Endothelial cell of umbilical vein (primary cell): ENCODE data around the gene DEFB131B. TPM values are rescaled to one million over a fixed set of nuclear protein-coding genes. Genes with fewer than 3 reads are reported as not detected.
"Not testable (repeated sequence)": the region's sequence is repeated elsewhere in the genome, so short reads cannot be mapped to it uniquely, and the experiment has no call there.

Experiments used
- BruUV-seq: library from RNA; stranded (reverse); fragments of 400-500 nt; replicated peaks from 2 replicates; lab custom pipeline; 2021; lab: Mats Ljungman, UMichigan
- CTCF ChIA-PET: fragments of 300-600, 350-600 bp; sonication (Branson Sonifier 250); formaldehyde crosslinking; loops from one replicate; lab custom pipeline; 2021; ENCODE audit warnings: antibody characterized with exemption, inconsistent platforms; lab: Charles Lee
- POLR2A ChIA-PET: fragments of 300-600, 350-600 bp; sonication (Branson Sonifier 250); formaldehyde crosslinking; loops from one replicate; lab custom pipeline; 2021; ENCODE audit warnings: antibody characterized with exemption, inconsistent platforms; lab: Charles Lee
- DNase-seq: peaks from one replicate; pipeline ENCODE4 v3.0.0-alpha.2; 2011; ENCODE audit warnings: low read depth, low spot score
- FAIRE-seq: peaks from 2 replicates; lab custom pipeline; 2011; peaks lifted over from hg19 to GRCh38; lab: Jason Lieb, UNC
- H2AFZ ChIP-seq: 2 replicates; pipeline ENCODE4 v1.6.0; 2012; ENCODE audit warnings: low read depth, low read length, control low read depth, inconsistent platforms
- H3K27ac ChIP-seq: 2 replicates; pipeline ENCODE4 v1.5.1; 2011; ENCODE audit warnings: low read depth, mild to moderate bottlenecking, control low read depth, low read length, moderate library complexity; ENCODE audit not compliant: insufficient read depth
- H3K27me3 ChIP-seq, 2 experiments: 2 replicates each; pipeline versions ENCODE4 v1.6.0 to v1.6.1; 2011; ENCODE audit warnings: low read length in 2 of 2, mixed read lengths in 1 of 2; ENCODE audit not compliant: control insufficient read depth in 2 of 2, insufficient read depth in 2 of 2
- H3K36me3 ChIP-seq, 2 experiments: 2 replicates in 1 of 2; 3 replicates in 1 of 2; pipeline ENCODE4 v1.5.1; 2011; ENCODE audit warnings: low read length in 2 of 2, mild to moderate bottlenecking in 1 of 2, moderate library complexity in 1 of 2; ENCODE audit not compliant: control insufficient read depth in 2 of 2, insufficient read depth in 2 of 2; ENCODE audit errors: extremely low read depth in 1 of 2
- H3K4me1 ChIP-seq: 3 replicates; pipeline ENCODE4 v1.5.1; 2011; ENCODE audit warnings: mild to moderate bottlenecking, low read length; ENCODE audit not compliant: control insufficient read depth, insufficient read depth; ENCODE audit errors: extremely low read depth
- H3K4me2 ChIP-seq: 2 replicates; pipeline ENCODE4 v1.6.1; 2011; ENCODE audit warnings: low read length, control low read depth, mixed read lengths; ENCODE audit not compliant: insufficient read depth
- H3K4me3 ChIP-seq, 3 experiments: fragments of 200-600 bp in 1 of 3; sonication (generic), shearing (Covaris generic) in 1 of 3; replicated peaks in 1 of 3; 2 replicates each; pipeline ENCODE4 v1.5.1; 2011 to 2016; ENCODE audit warnings: control low read depth in 3 of 3, low read length in 3 of 3, mild to moderate bottlenecking in 2 of 3, inconsistent platforms in 1 of 3, low read depth in 1 of 3, moderate library complexity in 1 of 3; ENCODE audit not compliant: insufficient read depth in 1 of 3
- H3K79me2 ChIP-seq: 2 replicates; pipeline ENCODE4 v1.6.0; 2012; ENCODE audit warnings: low read length, inconsistent platforms; ENCODE audit not compliant: control insufficient read depth, insufficient read depth
- H3K9ac ChIP-seq: replicated peaks from 2 replicates; pipeline ENCODE3; 2011; ENCODE audit warnings: low read length, control low read depth; ENCODE audit not compliant: insufficient read depth; ENCODE audit errors: extremely low read depth
- H3K9me1 ChIP-seq: replicated peaks from 3 replicates; pipeline ENCODE4 v1.6.0; 2011; ENCODE audit warnings: mild to moderate bottlenecking, low read length; ENCODE audit not compliant: control insufficient read depth, insufficient read depth; ENCODE audit errors: extremely low read depth
- H3K9me3 ChIP-seq: replicated peaks from 2 replicates; pipeline ENCODE4 v1.5.1; 2012; ENCODE audit warnings: low read length, inconsistent platforms; ENCODE audit not compliant: control insufficient read depth, insufficient read depth
- H4K20me1 ChIP-seq: replicated peaks from 2 replicates; pipeline ENCODE3; 2011; ENCODE audit warnings: mild to moderate bottlenecking, low read length; ENCODE audit not compliant: control insufficient read depth, insufficient read depth; ENCODE audit errors: extremely low read depth
- CTCF ChIP-seq, 2 donors: IDR thresholded peaks; 1 replicate in 1 of 2; 2 replicates in 1 of 2; pipeline ENCODE4 v1.5.1; 2011; ENCODE audit warnings: low read length in 2 of 2, mild to moderate bottlenecking in 2 of 2, moderate library complexity in 2 of 2, control low read depth in 1 of 2, inconsistent platforms in 1 of 2, low read depth in 1 of 2; ENCODE audit not compliant: insufficient read depth in 1 of 2; ENCODE audit errors: extremely low read depth in 1 of 2
- EZH2 ChIP-seq: IDR thresholded peaks from 2 replicates; pipeline ENCODE4 v1.6.1; 2012; ENCODE audit warnings: borderline replicate concordance, low read depth, mild to moderate bottlenecking, moderate library complexity, low read length, inconsistent platforms; ENCODE audit not compliant: severe bottlenecking
- FOS ChIP-seq: IDR thresholded peaks from 2 replicates; pipeline ENCODE4 v1.6.1; 2011; ENCODE audit warnings: mild to moderate bottlenecking, low read length, moderate library complexity, borderline replicate concordance; ENCODE audit not compliant: insufficient read depth
- GATA2 ChIP-seq: IDR thresholded peaks from 2 replicates; pipeline ENCODE4 v1.7.0; 2011; ENCODE audit warnings: low read depth, mild to moderate bottlenecking, moderate library complexity, mixed read lengths, low read length; ENCODE audit not compliant: insufficient read length, insufficient read depth
- JUN ChIP-seq: IDR thresholded peaks from 2 replicates; pipeline ENCODE4 v1.6.1; 2011; ENCODE audit warnings: borderline replicate concordance, low read depth; ENCODE audit not compliant: insufficient read length, insufficient read depth
- MAX ChIP-seq: IDR thresholded peaks from 2 replicates; pipeline ENCODE4 v1.6.1; 2011; ENCODE audit not compliant: insufficient read depth, insufficient read length
- MYC ChIP-seq: IDR thresholded peaks from one replicate; pipeline ENCODE4 v1.6.1; 2011; ENCODE audit warnings: mild to moderate bottlenecking, low read depth, low read length
- POLR2A ChIP-seq: IDR thresholded peaks from 2 replicates; pipeline ENCODE4 v1.6.1; 2012; ENCODE audit warnings: low read depth, mild to moderate bottlenecking, control low read depth, low read length
- POLR2AphosphoS5 ChIP-seq: IDR thresholded peaks from 2 replicates; pipeline ENCODE4 v1.6.1; 2012; ENCODE audit warnings: low read depth, mild to moderate bottlenecking, control low read depth, low read length, moderate library complexity; ENCODE audit not compliant: insufficient read depth
- dilution Hi-C: fragments of 300-500 bp; cut with MboI; formaldehyde crosslinking; loops from one replicate; pipeline ENCODE4 v1.15.0; 2019; ENCODE audit warnings: low sequenced_read_pairs; ENCODE audit not compliant: extremely low pct_ligation_motif_present
- intact Hi-C: fragments of 100-400 bp; cut with micrococcal nuclease; formaldehyde crosslinking; loops from one replicate; pipeline ENCODE4 v1.10.0; 2022
- polyA plus RNA-seq, 4 experiments: library from polyadenylated mRNA; depleted of rRNA in 3 of 4; stranded (reverse) in 3 of 4; unstranded in 1 of 4; fragments of >200 nt; gene quantifications; 2 replicates each; pipeline versions ENCODE4 v1.2.1 to v1.2.3, GENCODE V29; 2011 to 2012; ENCODE audit warnings: missing spikeins in 1 of 4
- total RNA-seq: library from RNA; stranded (reverse); gene quantifications from 2 replicates; pipeline ENCODE4 v1.2.3, GENCODE V29; 2021

Gene DEFB131B
- total and polyA plus RNA-seq, 2 donors (not counting 3 experiments of a cell fraction or from before 2014, with no cell fraction given): not detected

- H3K36me3 ChIP-seq, BruUV-seq, H3K27ac ChIP-seq, DNase-seq, H3K9me1 ChIP-seq, POLR2A ChIA-PET, H4K20me1 ChIP-seq, intact Hi-C loops, H3K4me1 ChIP-seq, dilution Hi-C loops, H3K9me3 ChIP-seq, H3K27me3 ChIP-seq, H3K9ac ChIP-seq, FAIRE-seq, H3K79me2 ChIP-seq, CTCF ChIA-PET, H3K4me3 ChIP-seq, H3K4me2 ChIP-seq, H2AFZ ChIP-seq: not testable (repeated sequence)
These were observed 35.5 kb upstream of the DEFB131B start for GRCh38 chr11:71842720-71843119.

- CTCF ChIA-PET, H2AFZ ChIP-seq, POLR2A ChIA-PET, intact Hi-C loops, H3K4me3 ChIP-seq, H3K4me2 ChIP-seq, H3K9me1 ChIP-seq, H3K36me3 ChIP-seq, H4K20me1 ChIP-seq, H3K9ac ChIP-seq, BruUV-seq, H3K4me1 ChIP-seq, FAIRE-seq, H3K27me3 ChIP-seq, DNase-seq, H3K79me2 ChIP-seq, dilution Hi-C loops, H3K9me3 ChIP-seq, H3K27ac ChIP-seq: not testable (repeated sequence)
These were observed 34.9 kb upstream of the DEFB131B start for GRCh38 chr11:71843355-71843754.

- intact Hi-C loops: no loop called here
- DNase-seq (no peak), FAIRE-seq (no peak)
- ChIA-PET POLR2A (no interaction called here), CTCF (no interaction called here)
- Histone ChIP-seq H3K27me3 (peaks cover 0 to 2% of the 10 kb centered on the region in 2 experiments), H3K79me2 (no peaks in the 10 kb centered on the region), H3K27ac (no peak overlapping the region), H2AFZ (no peak overlapping the region), H4K20me1 (no peaks in the 10 kb centered on the region), H3K9ac (no peak overlapping the region), H3K4me3 (no peak overlapping the region), H3K4me2 (no peak overlapping the region), H3K36me3 (no peaks in the 10 kb centered on the region), H3K9me3 (no peaks in the 10 kb centered on the region), H3K4me1 (no peaks in the 10 kb centered on the region), H3K9me1 (no peaks in the 10 kb centered on the region)
- TF ChIP-seq POLR2A: no peak
- TF ChIP-seq GATA2: no peak
- no peak for TF ChIP-seq FOS
- TF ChIP-seq EZH2: no peak
- no peak for TF ChIP-seq JUN
- no peak for TF ChIP-seq POLR2AphosphoS5
- no peak for TF ChIP-seq MYC
- TF ChIP-seq MAX: no peak
- TF ChIP-seq CTCF (IDR thresholded peaks at IDR 0.05; ENCODE audit: extremely low read depth in 1 of 2, insufficient read depth in 1 of 2, low read depth in 1 of 2, low read length in 2 of 2): no peak
- dilution Hi-C loops: no loop called here
- no TSS peak for BruUV-seq
These were observed 34.4 kb upstream of the DEFB131B start for GRCh38 chr11:71843858-71844257.
